Natural killer cell (primary cell): ENCODE results near the gene TAF11L2. TPM values are rescaled to one million over a fixed set of nuclear protein-coding genes. Genes with fewer than 3 reads are reported as not detected.
"Not testable (repeated sequence)": the region's sequence is repeated elsewhere in the genome, so short reads cannot be mapped to it uniquely, and the experiment has no call there.

ENCODE experiments used
- ATAC-seq, 3 donors: fragments of 150-1000 bp in 2 of 3; fragments of 200-7000 bp in 1 of 3; cut with Tn5 transposase; 1 replicate in 1 of 3; 2 replicates in 2 of 3; pipeline ENCODE4 v1.10.0; 2021; ENCODE audit warnings: mild to moderate bottlenecking in 2 of 3, moderate library complexity in 2 of 3
- DNase-seq, 2 donors: peaks; one replicate each; pipeline versions ENCODE4 v3.0.0 to v3.0.0-alpha.2; 2013 to 2021; ENCODE audit warnings: mixed read lengths in 1 of 2
- H3K27ac ChIP-seq: one replicate; pipeline ENCODE4 v1.5.1; 2013; ENCODE audit warnings: mild to moderate bottlenecking, low read length
- H3K27me3 ChIP-seq: one replicate; pipeline ENCODE4 v1.6.1; 2013; ENCODE audit warnings: low read length; ENCODE audit not compliant: control insufficient read depth, insufficient read depth
- H3K36me3 ChIP-seq: one replicate; pipeline ENCODE4 v1.6.1; 2013; ENCODE audit warnings: low read length; ENCODE audit not compliant: control insufficient read depth, insufficient read depth
- H3K4me1 ChIP-seq: one replicate; pipeline ENCODE4 v1.6.1; 2013; ENCODE audit warnings: low read length; ENCODE audit not compliant: control insufficient read depth, insufficient read depth
- H3K4me3 ChIP-seq: one replicate; pipeline ENCODE4 v1.5.1; 2013; ENCODE audit warnings: low read length
- H3K9me3 ChIP-seq: one replicate; pipeline ENCODE4 v1.6.1; 2013; ENCODE audit warnings: low read length; ENCODE audit not compliant: control insufficient read depth, insufficient read depth
- H3K27ac Mint-ChIP-seq, 2 donors: one replicate each; pipeline ENCODE4 v1.8.0; 2022; ENCODE audit warnings: mild to moderate bottlenecking in 2 of 2, mixed read lengths in 2 of 2, moderate library complexity in 1 of 2
- H3K27me3 Mint-ChIP-seq, 2 donors: one replicate each; pipeline ENCODE4 v1.8.0; 2022; ENCODE audit warnings: low read depth in 2 of 2, mixed read lengths in 2 of 2
- H3K36me3 Mint-ChIP-seq: one replicate; pipeline ENCODE4 v1.8.0; 2022; ENCODE audit warnings: mixed read lengths
- H3K4me1 Mint-ChIP-seq, 2 donors: one replicate each; pipeline ENCODE4 v1.8.0; 2022; ENCODE audit warnings: mixed read lengths in 2 of 2
- H3K4me3 Mint-ChIP-seq: one replicate; pipeline ENCODE4 v1.8.0; 2022; ENCODE audit warnings: mild to moderate bottlenecking, moderate library complexity, mixed read lengths
- H3K9me3 Mint-ChIP-seq, 2 donors: one replicate each; pipeline ENCODE4 v1.8.0; 2022; ENCODE audit warnings: mixed read lengths in 2 of 2
- WGBS: methylation state at CpG from one replicate; pipeline ENCODE4 v1.1.7; 2013; ENCODE audit warnings: missing lambda C conversion rate; ENCODE audit not compliant: insufficient coverage; 5-methylcytosine and 5-hydroxymethylcytosine counted together
- intact Hi-C: fragments of 100-400 bp; cut with micrococcal nuclease; formaldehyde crosslinking; loops from one replicate; pipeline ENCODE4 v1.14.2; 2022
- total RNA-seq, 4 donors: library from RNA; stranded (reverse); fragments of 120-200 nt in 1 of 4; gene quantifications; one replicate each; pipeline versions ENCODE4 v1.2.3 to v1.2.4, GENCODE V29; 2013 to 2022
- TF ChIP-seq, protein P1 (sequence below): fragments of 200-600 bp; IDR thresholded peaks from one replicate; pipeline ENCODE4 v1.8.0; 2022; ENCODE audit warnings: antibody characterized with exemption

TAF11L2 gene
- total RNA-seq = not detected
- not detected for total RNA-seq (2013)

DNA sequence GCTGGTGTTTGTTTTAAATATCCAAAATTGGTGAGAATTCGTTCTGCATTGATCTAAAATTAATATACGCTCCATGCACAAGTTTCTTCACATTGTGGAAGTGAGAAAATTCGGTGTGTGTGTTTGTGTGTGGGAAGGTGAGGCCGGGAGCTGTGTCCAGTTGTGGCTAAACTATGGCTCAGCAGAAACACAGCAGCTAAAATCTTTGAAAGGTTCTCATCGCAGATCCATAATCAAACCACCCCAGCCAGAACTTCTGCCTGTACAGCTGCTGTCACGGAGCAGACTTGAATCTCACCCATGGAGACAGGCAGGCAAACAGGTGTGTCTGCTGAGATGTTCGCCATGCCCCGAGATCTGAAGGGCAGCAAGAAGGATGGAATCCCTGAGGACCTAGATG, at the start of gene TAF11L2:
TAF11L2 (plus strand) TSS at position 301 of the 400 bp plus-strand sequence.
- H3K36me3 ChIP-seq, intact Hi-C loops, H3K4me1 ChIP-seq, DNase-seq, H3K4me3 Mint-ChIP-seq, H3K4me1 Mint-ChIP-seq, H3K4me3 ChIP-seq, H3K36me3 Mint-ChIP-seq, H3K27me3 ChIP-seq, H3K9me3 ChIP-seq, H3K27ac Mint-ChIP-seq, H3K27me3 Mint-ChIP-seq, ATAC-seq, H3K27ac ChIP-seq: not testable (repeated sequence)
- 84% methylated on average over 8 of the region's 8 CpGs for WGBS
- peaks cover 14 to 15% of the 10 kb centered on the region in 2 donors for H3K9me3 Mint-ChIP-seq

DNA sequence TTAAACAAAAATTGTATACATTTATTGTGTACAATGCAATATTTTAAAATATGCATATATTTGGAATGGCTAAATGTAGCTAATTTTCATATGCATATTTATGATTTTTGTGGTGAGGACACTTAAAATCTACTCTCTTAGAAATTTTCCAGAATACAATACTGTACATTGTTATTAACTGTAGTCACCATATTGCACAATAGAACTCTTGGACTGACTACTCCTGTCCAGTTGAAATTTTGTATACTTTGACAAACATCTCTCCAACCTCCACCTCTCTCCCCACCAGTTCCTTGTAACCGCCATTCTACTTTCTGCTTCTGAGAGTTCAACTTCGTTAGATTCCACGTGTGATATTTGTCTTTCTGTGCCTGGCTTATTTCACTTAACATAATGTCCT, 49.2 kb upstream of the TAF11L2 start:
- Mint-ChIP-seq H3K4me1 (no peaks in the 10 kb centered on the region), H3K27ac (no peak overlapping the region), H3K4me3 (no peak overlapping the region), H3K27me3 (no peaks in the 10 kb centered on the region), H3K9me3 (peaks cover 7 to 9% of the 10 kb centered on the region in 2 donors), H3K36me3 (no peaks in the 10 kb centered on the region)
- Histone ChIP-seq H3K4me3 (no peak overlapping the region), H3K9me3 (no peaks in the 10 kb centered on the region), H3K27ac (no peak overlapping the region), H3K36me3 (no peaks in the 10 kb centered on the region), H3K27me3 (no peaks in the 10 kb centered on the region), H3K4me1 (no peaks in the 10 kb centered on the region)
- intact Hi-C loops = no loop called here
- WGBS = 100% methylated on average over 3 of the region's 3 CpGs
- no peak for ATAC-seq
- DNase-seq = no peak
- TF ChIP-seq, protein P1, sequence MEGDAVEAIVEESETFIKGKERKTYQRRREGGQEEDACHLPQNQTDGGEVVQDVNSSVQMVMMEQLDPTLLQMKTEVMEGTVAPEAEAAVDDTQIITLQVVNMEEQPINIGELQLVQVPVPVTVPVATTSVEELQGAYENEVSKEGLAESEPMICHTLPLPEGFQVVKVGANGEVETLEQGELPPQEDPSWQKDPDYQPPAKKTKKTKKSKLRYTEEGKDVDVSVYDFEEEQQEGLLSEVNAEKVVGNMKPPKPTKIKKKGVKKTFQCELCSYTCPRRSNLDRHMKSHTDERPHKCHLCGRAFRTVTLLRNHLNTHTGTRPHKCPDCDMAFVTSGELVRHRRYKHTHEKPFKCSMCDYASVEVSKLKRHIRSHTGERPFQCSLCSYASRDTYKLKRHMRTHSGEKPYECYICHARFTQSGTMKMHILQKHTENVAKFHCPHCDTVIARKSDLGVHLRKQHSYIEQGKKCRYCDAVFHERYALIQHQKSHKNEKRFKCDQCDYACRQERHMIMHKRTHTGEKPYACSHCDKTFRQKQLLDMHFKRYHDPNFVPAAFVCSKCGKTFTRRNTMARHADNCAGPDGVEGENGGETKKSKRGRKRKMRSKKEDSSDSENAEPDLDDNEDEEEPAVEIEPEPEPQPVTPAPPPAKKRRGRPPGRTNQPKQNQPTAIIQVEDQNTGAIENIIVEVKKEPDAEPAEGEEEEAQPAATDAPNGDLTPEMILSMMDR = no peak

DNA sequence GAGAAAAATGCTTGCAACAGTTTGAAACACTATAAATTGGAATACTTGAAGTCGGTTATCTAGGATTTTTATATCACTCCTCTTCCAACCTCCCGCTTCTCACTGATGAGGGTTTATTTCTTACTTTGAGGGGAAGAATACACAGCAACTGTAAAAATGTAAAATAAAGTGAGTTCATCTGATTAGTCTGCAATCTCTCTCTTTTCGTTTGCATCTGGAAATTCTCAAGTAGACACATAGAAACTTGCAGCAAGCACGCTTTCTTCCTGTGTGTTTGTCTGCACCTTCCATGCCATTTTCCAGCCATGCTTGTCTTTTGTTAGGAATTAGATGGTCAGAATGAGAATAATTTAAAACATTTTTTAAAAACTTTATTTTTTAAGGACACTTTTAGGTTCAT, 45.1 kb upstream of the TAF11L2 start:
- Mint-ChIP-seq H3K4me3 (no peak overlapping the region), H3K27ac (no peak overlapping the region), H3K9me3 (peaks cover 17% of the 10 kb centered on the region in 2 donors), H3K36me3 (no peaks in the 10 kb centered on the region), H3K4me1 (no peaks in the 10 kb centered on the region), H3K27me3 (no peaks in the 10 kb centered on the region)
- Histone ChIP-seq H3K36me3 (no peaks in the 10 kb centered on the region), H3K4me1 (no peaks in the 10 kb centered on the region), H3K9me3 (peaks cover 6% of the 10 kb centered on the region), H3K4me3 (no peak overlapping the region), H3K27ac (no peak overlapping the region), H3K27me3 (no peaks in the 10 kb centered on the region)
- DNase-seq (no peak), ATAC-seq (no peak)
- 88% methylated on average over 2 of the region's 4 CpGs for WGBS
- intact Hi-C loops = no loop called here
- TF ChIP-seq, protein P1 = no peak

DNA sequence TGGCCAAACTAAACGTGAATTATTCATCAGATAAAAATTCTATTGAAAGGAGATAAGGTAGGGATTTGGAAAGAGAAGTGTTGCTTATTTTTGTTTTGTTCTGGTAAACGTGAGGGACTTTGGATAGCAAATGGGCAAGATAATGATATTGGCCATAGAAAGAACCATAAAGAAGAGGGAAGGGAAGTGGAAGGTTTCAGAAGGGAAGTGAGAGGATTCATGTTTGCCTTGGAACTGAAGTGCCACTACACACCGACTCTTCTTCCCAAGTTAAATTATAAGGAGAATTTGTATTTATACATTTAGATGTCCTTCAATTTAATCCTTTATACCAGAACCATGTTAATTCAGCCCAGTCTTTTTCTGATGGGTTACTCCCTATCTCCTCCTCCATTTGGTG, 42.1 kb upstream of the TAF11L2 start:
- Histone ChIP-seq H3K36me3 (no peaks in the 10 kb centered on the region), H3K4me3 (no peak overlapping the region), H3K27ac (no peak overlapping the region), H3K9me3 (peaks cover 6% of the 10 kb centered on the region), H3K4me1 (no peaks in the 10 kb centered on the region), H3K27me3 (no peaks in the 10 kb centered on the region)
- Mint-ChIP-seq H3K4me1 (no peaks in the 10 kb centered on the region), H3K27ac (no peak overlapping the region), H3K4me3 (no peak overlapping the region), H3K9me3 (peaks cover 19 to 27% of the 10 kb centered on the region in 2 donors), H3K36me3 (peaks cover 5% of the 10 kb centered on the region), H3K27me3 (no peaks in the 10 kb centered on the region)
- TF ChIP-seq, protein P1 = no peak
- 70% methylated on average over 2 of the region's 3 CpGs for WGBS
- DNase-seq (no peak), ATAC-seq (no peak)
- intact Hi-C loops = no loop called here
